DOHH2 (cell line): ENCODE data around the gene FAM149B1.

ENCODE experiments used
- H3F3A ChIP-seq: fragments of 200-600 bp; sonication (generic), shearing (Covaris generic); 2 replicates; pipeline ENCODE4 v1.6.0; 2016; ENCODE audit warnings: antibody characterized with exemption, mild to moderate bottlenecking; ENCODE audit not compliant: control insufficient read depth, insufficient read depth
- H3K27ac ChIP-seq: fragments of 200-600 bp; sonication (generic); 2 replicates; pipeline ENCODE4 v1.5.1; 2014; ENCODE audit warnings: low read depth, mild to moderate bottlenecking, low read length, moderate library complexity
- H3K27me3 ChIP-seq: fragments of 200-600 bp; sonication (generic); 2 replicates; pipeline ENCODE4 v1.6.1; 2014; ENCODE audit warnings: mild to moderate bottlenecking, low read length, mixed read lengths; ENCODE audit not compliant: control insufficient read depth
- H3K36me3 ChIP-seq: fragments of 200-600 bp; sonication (generic); 2 replicates; pipeline ENCODE4 v1.6.1; 2014; ENCODE audit warnings: mild to moderate bottlenecking, low read length, moderate library complexity, mixed read lengths; ENCODE audit not compliant: control insufficient read depth
- H3K4me1 ChIP-seq: fragments of 200-600 bp; sonication (generic); 2 replicates; pipeline ENCODE4 v1.6.1; 2014; ENCODE audit warnings: mild to moderate bottlenecking, low read length, mixed read lengths; ENCODE audit not compliant: control insufficient read depth
- H3K4me2 ChIP-seq: fragments of 200-600 bp; sonication (generic); 2 replicates; pipeline ENCODE4 v1.6.0; 2014; ENCODE audit warnings: mild to moderate bottlenecking, low read length, moderate library complexity
- H3K4me3 ChIP-seq: fragments of 200-600 bp; sonication (generic); 2 replicates; pipeline ENCODE4 v1.5.1; 2014; ENCODE audit warnings: mild to moderate bottlenecking, low read length, mixed read lengths
- H3K79me2 ChIP-seq: fragments of 200-600 bp; sonication (generic); 2 replicates; pipeline ENCODE4 v1.6.1; 2014; ENCODE audit warnings: mild to moderate bottlenecking, low read length, mixed read lengths; ENCODE audit not compliant: control insufficient read depth
- H3K9me2 ChIP-seq: fragments of 200-600 bp; sonication (generic); replicated peaks from 2 replicates; pipeline ENCODE4 v1.6.1; 2014; ENCODE audit warnings: mild to moderate bottlenecking, low read length, mixed read lengths; ENCODE audit not compliant: control insufficient read depth
- H3K9me3 ChIP-seq: fragments of 200-600 bp; sonication (generic); 2 replicates; pipeline ENCODE4 v1.6.1; 2014; ENCODE audit warnings: antibody characterized with exemption, low read length, mixed read lengths; ENCODE audit not compliant: control insufficient read depth, insufficient read depth
- H4K20me1 ChIP-seq: fragments of 200-600 bp; sonication (generic); 2 replicates; pipeline ENCODE4 v1.6.0; 2014; ENCODE audit warnings: low read depth, mild to moderate bottlenecking, antibody characterized with exemption, low read length, moderate library complexity; ENCODE audit not compliant: control insufficient read depth, insufficient read depth
- EZH2phosphoT487 ChIP-seq: fragments of 200-600 bp; sonication (generic); IDR thresholded peaks from 2 replicates; pipeline ENCODE4 v1.6.1; 2017; ENCODE audit warnings: borderline replicate concordance, mild to moderate bottlenecking, antibody characterized with exemption, low read length, moderate library complexity, mixed read lengths
- TF ChIP-seq, protein P1 (sequence below): fragments of 200-600 bp; sonication (generic); IDR thresholded peaks from one replicate; pipeline ENCODE4 v1.5.1; 2014; ENCODE audit warnings: antibody characterized with exemption, mild to moderate bottlenecking, low read depth, low read length; ENCODE audit not compliant: poor library complexity, severe bottlenecking

FAM149B1 gene

DNA sequence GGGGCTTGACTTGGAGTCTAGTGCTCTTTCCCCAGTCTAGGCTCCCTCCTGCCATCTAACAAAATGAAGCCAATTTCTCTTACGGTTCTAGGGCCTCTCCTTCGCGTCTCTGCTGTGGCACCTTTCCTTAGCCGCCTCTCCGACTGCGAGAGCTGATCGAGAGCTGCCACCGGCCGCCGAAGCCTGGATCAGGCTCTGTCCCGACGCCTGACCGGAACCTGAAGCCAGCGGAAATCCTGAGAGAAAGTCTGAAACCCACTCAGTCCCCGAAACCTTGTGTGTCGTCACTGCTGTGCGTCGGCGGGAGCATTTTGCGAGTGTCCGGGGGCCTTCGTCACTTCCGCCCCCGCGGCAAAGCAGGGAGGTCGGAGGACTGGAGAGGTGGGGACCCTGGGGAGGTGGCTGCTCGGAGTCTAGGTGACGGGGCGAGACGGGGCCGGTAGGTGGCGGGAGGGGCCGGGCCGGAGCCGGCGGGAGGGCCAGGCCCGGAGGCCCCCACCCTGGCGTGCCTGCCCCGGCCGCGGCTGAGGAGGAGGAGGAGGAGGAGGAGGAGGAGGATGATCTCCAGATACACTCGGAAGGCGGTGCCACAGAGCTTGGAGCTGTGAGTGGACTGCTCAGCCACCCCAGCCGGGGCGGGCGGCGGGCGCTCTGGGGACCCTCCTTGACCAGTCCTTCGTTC is at the start of gene FAM149B1, which contains the start of gene ECD:
Gene FAM149B1 (plus strand): TSS at position 337 of the 682 bp plus-strand sequence. CDS start 221 bp downstream, at position 558.
Gene ECD (minus strand): TSS at position 226 of the 682 bp plus-strand sequence. CDS start 4,071 bp downstream, outside the sequence.
- 0 out of 2 replicates have a peak, but pooled peaks cover 3% of the 10 kb centered on the region for H3F3A ChIP-seq
- H3K36me3 ChIP-seq, result peaks cover 23% of the 10 kb centered on the region
- no peaks in the 10 kb centered on the region for H3K9me3 ChIP-seq
- no peak for TF ChIP-seq EZH2phosphoT487
- TF ChIP-seq, protein P1, sequence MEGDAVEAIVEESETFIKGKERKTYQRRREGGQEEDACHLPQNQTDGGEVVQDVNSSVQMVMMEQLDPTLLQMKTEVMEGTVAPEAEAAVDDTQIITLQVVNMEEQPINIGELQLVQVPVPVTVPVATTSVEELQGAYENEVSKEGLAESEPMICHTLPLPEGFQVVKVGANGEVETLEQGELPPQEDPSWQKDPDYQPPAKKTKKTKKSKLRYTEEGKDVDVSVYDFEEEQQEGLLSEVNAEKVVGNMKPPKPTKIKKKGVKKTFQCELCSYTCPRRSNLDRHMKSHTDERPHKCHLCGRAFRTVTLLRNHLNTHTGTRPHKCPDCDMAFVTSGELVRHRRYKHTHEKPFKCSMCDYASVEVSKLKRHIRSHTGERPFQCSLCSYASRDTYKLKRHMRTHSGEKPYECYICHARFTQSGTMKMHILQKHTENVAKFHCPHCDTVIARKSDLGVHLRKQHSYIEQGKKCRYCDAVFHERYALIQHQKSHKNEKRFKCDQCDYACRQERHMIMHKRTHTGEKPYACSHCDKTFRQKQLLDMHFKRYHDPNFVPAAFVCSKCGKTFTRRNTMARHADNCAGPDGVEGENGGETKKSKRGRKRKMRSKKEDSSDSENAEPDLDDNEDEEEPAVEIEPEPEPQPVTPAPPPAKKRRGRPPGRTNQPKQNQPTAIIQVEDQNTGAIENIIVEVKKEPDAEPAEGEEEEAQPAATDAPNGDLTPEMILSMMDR, result no peak
- H4K20me1 ChIP-seq, result no peaks in the 10 kb centered on the region
- H3K27me3 ChIP-seq, result no peaks in the 10 kb centered on the region
- H3K4me2 ChIP-seq, result peak within 1 kb of the TSS; percentile 67
- no peaks in the 10 kb centered on the region for H3K9me2 ChIP-seq
- H3K27ac ChIP-seq, result peak within 1 kb of the TSS; percentile 52
- H3K79me2 ChIP-seq, result peaks cover 60% of the 10 kb centered on the region
- H3K4me1 ChIP-seq, result peaks cover 20% of the 10 kb centered on the region
- H3K4me3 ChIP-seq, result peak within 1 kb of the TSS; percentile 98

DNA sequence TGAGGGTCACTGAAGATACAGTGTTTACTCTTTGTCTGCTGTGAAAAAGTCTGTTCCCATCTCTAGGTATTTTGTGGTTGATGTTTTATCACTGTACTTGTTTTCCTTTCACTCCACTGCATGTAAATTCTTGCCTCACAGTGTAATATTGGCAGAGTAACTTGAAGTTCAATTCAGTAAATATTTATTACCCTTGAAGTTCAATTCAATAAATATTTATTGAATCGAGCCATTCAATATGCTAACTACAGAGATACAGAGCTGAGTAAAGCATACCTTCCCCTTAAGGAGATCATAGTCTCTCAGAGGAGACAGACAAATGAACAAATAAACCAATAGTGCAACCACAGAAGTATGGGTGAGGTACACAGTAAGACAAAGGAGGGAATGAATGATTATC is 48.5 kb upstream of the FAM149B1 start:
- Histone ChIP-seq H3K4me3 (no peak overlapping the region), H4K20me1 (no peaks in the 10 kb centered on the region), H3K9me3 (no peaks in the 10 kb centered on the region), H3F3A (peaks cover 11% of the 10 kb centered on the region), H3K9me2 (no peaks in the 10 kb centered on the region), H3K79me2 (no peaks in the 10 kb centered on the region), H3K36me3 (peaks cover 20% of the 10 kb centered on the region), H3K27ac (no peak overlapping the region), H3K4me1 (peaks cover 9% of the 10 kb centered on the region), H3K4me2 (no peak overlapping the region), H3K27me3 (no peaks in the 10 kb centered on the region)
- no peak for TF ChIP-seq EZH2phosphoT487
- TF ChIP-seq, protein P1, result no peak

DNA sequence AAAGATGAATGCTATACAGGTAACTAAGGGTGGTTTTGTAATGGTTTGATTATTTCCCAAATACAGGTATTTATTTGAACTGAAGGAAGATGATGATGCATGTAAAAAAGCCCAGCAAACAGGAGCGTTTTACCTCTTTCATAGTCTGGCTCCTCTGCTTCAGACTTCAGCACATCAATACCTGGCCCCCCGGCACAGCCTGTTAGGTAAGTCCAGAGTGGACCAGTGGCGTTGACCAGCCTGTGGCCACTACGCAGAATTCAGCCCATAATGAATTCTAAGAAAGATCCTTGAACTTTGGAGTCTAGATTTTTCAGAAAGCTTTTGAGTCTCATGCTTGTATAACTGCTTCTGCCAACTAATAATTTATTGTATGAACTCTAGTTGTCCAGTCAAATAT is 48.0 kb upstream of the FAM149B1 start:
- H3K27ac ChIP-seq, result no peak overlapping the region
- no peaks in the 10 kb centered on the region for H3K79me2 ChIP-seq
- no peaks in the 10 kb centered on the region for H3K9me2 ChIP-seq
- no peak overlapping the region for H3K4me3 ChIP-seq
- peaks cover 11% of the 10 kb centered on the region for H3F3A ChIP-seq
- no peaks in the 10 kb centered on the region for H3K9me3 ChIP-seq
- TF ChIP-seq, protein P1, result no peak
- no peak for TF ChIP-seq EZH2phosphoT487
- no peaks in the 10 kb centered on the region for H4K20me1 ChIP-seq
- no peak overlapping the region for H3K4me2 ChIP-seq
- no peaks in the 10 kb centered on the region for H3K27me3 ChIP-seq
- peaks cover 9% of the 10 kb centered on the region for H3K4me1 ChIP-seq
- H3K36me3 ChIP-seq, result peaks cover 18% of the 10 kb centered on the region
